KMS-11 (cell line): ENCODE measurements around the gene LRRC63.

Experiments
- H2AFZ ChIP-seq: fragments of 200-600 bp; sonication (generic); 2 replicates; pipeline ENCODE4 v1.6.1; 2016; ENCODE audit warnings: antibody characterized with exemption, mixed run types, low read depth
- H3K27ac ChIP-seq: fragments of 200-600 bp; sonication (generic); 2 replicates; pipeline ENCODE4 v1.6.1; 2016; ENCODE audit warnings: mild to moderate bottlenecking, mixed run types
- H3K27me3 ChIP-seq: fragments of 200-600 bp; sonication (generic); 2 replicates; pipeline ENCODE4 v1.6.1; 2017; ENCODE audit warnings: mild to moderate bottlenecking, low read depth, mixed run types, moderate library complexity; ENCODE audit not compliant: insufficient read depth
- H3K36me3 ChIP-seq: fragments of 200-600 bp; sonication (generic); 2 replicates; pipeline ENCODE4 v1.6.1; 2017; ENCODE audit warnings: mild to moderate bottlenecking, mixed run types; ENCODE audit not compliant: insufficient read depth
- H3K4me1 ChIP-seq: fragments of 200-600 bp; sonication (generic); 2 replicates; pipeline ENCODE4 v1.6.1; 2016; ENCODE audit warnings: mild to moderate bottlenecking, low read depth, mixed run types; ENCODE audit not compliant: poor library complexity, severe bottlenecking
- H3K4me2 ChIP-seq: fragments of 200-600 bp; sonication (generic); 2 replicates; pipeline ENCODE4 v1.7.0; 2016; ENCODE audit warnings: mild to moderate bottlenecking, mixed run types
- H3K4me3 ChIP-seq: fragments of 200-600 bp; sonication (generic); IDR thresholded peaks from 2 replicates; pipeline ENCODE4 v1.6.1; 2017; ENCODE audit warnings: low read depth, low read length, mixed read lengths; ENCODE audit not compliant: insufficient read depth
- H3K79me2 ChIP-seq: fragments of 200-600 bp; sonication (generic); 2 replicates; pipeline ENCODE4 v1.6.1; 2016; ENCODE audit warnings: low read depth, mixed run types; ENCODE audit not compliant: insufficient read depth
- H3K9ac ChIP-seq: fragments of 200-600 bp; sonication (generic); 2 replicates; pipeline ENCODE4 v1.6.1; 2016; ENCODE audit warnings: mild to moderate bottlenecking, mixed run types
- H4K20me1 ChIP-seq: fragments of 200-600 bp; sonication (generic); 2 replicates; pipeline ENCODE4 v1.6.1; 2016; ENCODE audit warnings: mild to moderate bottlenecking, mixed run types; ENCODE audit not compliant: insufficient read depth
- CTCF ChIP-seq: fragments of 200-600 bp; sonication (generic); conservative IDR thresholded peaks from 2 replicates; pipeline ENCODE4 v1.6.1; 2017; ENCODE audit warnings: low read depth, mild to moderate bottlenecking, antibody characterized with exemption, low read length, moderate library complexity, mixed read lengths

The LRRC63 gene

GRCh38 chr13:46320406-46320805 lies 108.7 kb downstream of the LRRC63 start:
- Histone ChIP-seq H3K4me3 (no peak overlapping the region), H3K27me3 (no peaks in the 10 kb centered on the region), H3K4me1 (peaks cover 4% of the 10 kb centered on the region), H4K20me1 (no peaks in the 10 kb centered on the region), H3K4me2 (no peak overlapping the region), H3K36me3 (no peaks in the 10 kb centered on the region), H2AFZ (no peak overlapping the region), H3K27ac (no peak overlapping the region), H3K79me2 (no peaks in the 10 kb centered on the region), H3K9ac (no peak overlapping the region)
- no peak for TF ChIP-seq CTCF

GRCh38 chr13:46320821-46321220 lies 109.1 kb downstream of the LRRC63 start:
- Histone ChIP-seq H2AFZ (peak overlapping the region; percentile 79), H3K9ac (no peak overlapping the region), H4K20me1 (no peaks in the 10 kb centered on the region), H3K79me2 (no peaks in the 10 kb centered on the region), H3K27ac (no peak overlapping the region), H3K4me3 (no peak overlapping the region), H3K27me3 (no peaks in the 10 kb centered on the region), H3K36me3 (no peaks in the 10 kb centered on the region), H3K4me1 (peaks cover 4% of the 10 kb centered on the region), H3K4me2 (no peak overlapping the region)
- no peak for TF ChIP-seq CTCF

- Histone ChIP-seq H3K27ac (no peak overlapping the region), H3K36me3 (no peaks in the 10 kb centered on the region), H3K4me2 (no peak overlapping the region), H3K4me3 (no peak overlapping the region), H3K27me3 (no peaks in the 10 kb centered on the region), H2AFZ (peak overlapping the region; percentile 79), H3K79me2 (no peaks in the 10 kb centered on the region), H4K20me1 (no peaks in the 10 kb centered on the region), H3K4me1 (peaks cover 4% of the 10 kb centered on the region), H3K9ac (no peak overlapping the region; the same call in 1 of the 2 replicates)
- peak; percentile 79 for TF ChIP-seq CTCF
Observed at GRCh38 chr13:46321494-46322225, 109.9 kb downstream of the LRRC63 start.

- TF ChIP-seq CTCF: no peak
- Histone ChIP-seq H3K27me3 (no peaks in the 10 kb centered on the region), H3K79me2 (no peaks in the 10 kb centered on the region), H3K9ac (no peak overlapping the region), H4K20me1 (no peaks in the 10 kb centered on the region), H3K4me2 (no peak overlapping the region), H3K36me3 (no peaks in the 10 kb centered on the region), H3K4me1 (peaks cover 4% of the 10 kb centered on the region), H3K4me3 (no peak overlapping the region), H3K27ac (no peak overlapping the region), H2AFZ (no peak overlapping the region)
Observed at GRCh38 chr13:46324976-46325375, 113.2 kb downstream of the LRRC63 start.
